GM10248 (cell line): ENCODE results near the gene PROSER2.

Experiments
- CTCF ChIA-PET: fragments of 300-600 bp; sonication (Branson Sonifier 250); formaldehyde crosslinking; extraction: SDS; loops from one replicate; lab custom pipeline; 2021; ENCODE audit warnings: antibody characterized with exemption; lab: Yijun Ruan, JAX
- POLR2A ChIA-PET: fragments of 350-650 bp; sonication (Branson Sonifier 250); formaldehyde crosslinking; extraction: SDS; loops from one replicate; lab custom pipeline; 2020; ENCODE audit warnings: antibody characterized with exemption; lab: Yijun Ruan, JAX
- DNase-seq: peaks from one replicate; pipeline ENCODE4 v3.0.0; 2012; ENCODE audit errors: extremely low spot score
- TF ChIP-seq, protein P1 (sequence below): IDR thresholded peaks from 2 replicates; pipeline ENCODE4 v1.5.1; 2012; ENCODE audit warnings: mild to moderate bottlenecking, low read depth; ENCODE audit errors: extremely low read depth, missing control alignments, control extremely low read depth

Gene PROSER2

DNA sequence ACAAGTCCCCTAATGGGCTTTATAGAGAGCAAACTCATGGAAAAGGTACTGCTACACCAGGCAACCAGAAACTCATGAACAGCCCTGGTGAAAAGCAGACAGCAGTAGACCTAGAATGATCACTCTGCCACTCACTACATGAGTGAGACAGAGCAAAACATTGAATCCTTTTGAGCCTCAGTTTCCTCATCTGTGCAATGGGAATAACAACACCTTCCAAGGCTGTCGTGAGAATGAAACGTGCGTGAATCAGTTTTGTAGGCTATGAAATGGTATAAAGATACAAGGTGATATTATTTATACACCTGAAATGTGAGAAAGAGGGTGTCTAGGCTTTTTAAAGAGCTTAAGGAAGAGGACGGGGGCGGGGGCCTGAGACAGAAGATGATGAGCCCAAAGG, 14.3 kb upstream of the PROSER2 start:
- ChIA-PET CTCF (interaction anchor here (1.4 kb wide), 1 partner anchor 10 kb away, joined by 4 read pairs; no protein-coding TSS in a partner anchor), POLR2A (no interaction called here)
- DNase-seq, result no peak
- TF ChIP-seq, protein P1, sequence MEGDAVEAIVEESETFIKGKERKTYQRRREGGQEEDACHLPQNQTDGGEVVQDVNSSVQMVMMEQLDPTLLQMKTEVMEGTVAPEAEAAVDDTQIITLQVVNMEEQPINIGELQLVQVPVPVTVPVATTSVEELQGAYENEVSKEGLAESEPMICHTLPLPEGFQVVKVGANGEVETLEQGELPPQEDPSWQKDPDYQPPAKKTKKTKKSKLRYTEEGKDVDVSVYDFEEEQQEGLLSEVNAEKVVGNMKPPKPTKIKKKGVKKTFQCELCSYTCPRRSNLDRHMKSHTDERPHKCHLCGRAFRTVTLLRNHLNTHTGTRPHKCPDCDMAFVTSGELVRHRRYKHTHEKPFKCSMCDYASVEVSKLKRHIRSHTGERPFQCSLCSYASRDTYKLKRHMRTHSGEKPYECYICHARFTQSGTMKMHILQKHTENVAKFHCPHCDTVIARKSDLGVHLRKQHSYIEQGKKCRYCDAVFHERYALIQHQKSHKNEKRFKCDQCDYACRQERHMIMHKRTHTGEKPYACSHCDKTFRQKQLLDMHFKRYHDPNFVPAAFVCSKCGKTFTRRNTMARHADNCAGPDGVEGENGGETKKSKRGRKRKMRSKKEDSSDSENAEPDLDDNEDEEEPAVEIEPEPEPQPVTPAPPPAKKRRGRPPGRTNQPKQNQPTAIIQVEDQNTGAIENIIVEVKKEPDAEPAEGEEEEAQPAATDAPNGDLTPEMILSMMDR, result no peak

DNA sequence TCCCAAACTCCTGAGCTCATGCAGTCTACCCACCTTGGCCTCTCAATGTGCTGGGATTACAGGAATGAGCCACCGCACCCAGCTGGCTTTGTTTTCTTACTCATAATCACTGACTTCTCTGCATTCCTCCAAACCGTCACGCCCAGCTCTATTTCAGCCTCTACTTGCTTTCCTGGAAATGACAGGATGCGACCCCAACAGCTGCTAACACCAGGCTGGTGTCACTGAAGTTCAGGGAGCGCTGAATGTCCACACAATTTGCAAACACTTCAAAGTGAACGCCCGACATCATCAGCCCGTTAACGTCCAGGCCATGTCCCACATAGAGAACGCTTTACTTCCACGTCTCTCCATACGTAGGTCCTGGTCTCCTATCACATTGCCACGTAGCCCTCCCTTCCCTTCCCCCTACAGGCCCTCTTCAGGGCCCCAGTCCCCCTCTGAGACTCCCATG, 12.8 kb upstream of the PROSER2 start:
- TF ChIP-seq, protein P1, result no peak
- DNase-seq, result no peak
- ChIA-PET POLR2A (no interaction called here), CTCF (interaction anchor here (1.6 to 2.2 kb wide), 2 partner anchors 8 to 10 kb away, joined by 3 to 9 read pairs; no protein-coding TSS in a partner anchor)

DNA sequence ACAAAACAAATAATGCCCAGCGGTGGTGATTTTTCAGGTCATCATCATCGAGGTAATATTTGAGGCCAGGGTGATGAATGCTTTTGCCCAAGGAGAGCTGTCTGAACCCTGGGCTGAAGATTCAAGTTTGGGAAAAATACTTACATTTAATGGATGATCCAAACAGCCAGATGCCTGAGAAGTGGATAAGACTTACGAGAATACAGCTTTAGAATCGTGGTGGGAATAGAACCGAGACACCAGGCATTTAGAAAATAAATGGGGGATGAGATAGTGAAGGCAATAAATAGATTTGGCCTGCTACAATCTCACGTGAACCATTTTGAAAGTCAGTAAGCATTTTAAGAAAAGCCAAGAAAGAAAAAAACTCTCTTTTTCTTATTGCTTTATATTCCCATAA, 12.2 kb upstream of the PROSER2 start:
- CTCF ChIA-PET, result interaction anchor here (1.6 to 2.2 kb wide), 2 partner anchors 9 kb away, joined by 3 to 9 read pairs; no protein-coding TSS in a partner anchor
- TF ChIP-seq, protein P1, result no peak
- DNase-seq, result no peak
- POLR2A ChIA-PET, result no interaction called here

DNA sequence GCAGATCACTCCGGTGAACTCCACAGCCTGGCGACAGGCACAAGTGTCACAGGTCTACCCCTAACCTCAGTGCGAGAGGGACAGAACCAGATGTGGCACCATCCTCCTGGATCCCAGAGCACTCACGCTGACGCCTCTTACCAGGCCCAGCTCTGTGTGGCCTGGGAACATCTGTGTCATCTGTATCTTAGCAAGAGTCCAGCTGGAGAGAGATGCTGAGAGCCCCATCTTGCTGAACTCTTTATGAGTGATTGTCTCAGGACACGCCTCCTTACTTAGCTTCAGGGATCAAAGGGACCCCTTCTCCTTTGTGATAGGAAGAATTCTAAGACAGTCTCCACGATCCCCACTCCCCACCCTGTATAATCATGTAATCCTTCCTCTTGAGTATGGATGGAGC, 10.0 kb upstream of the PROSER2 start:
- ChIA-PET POLR2A (interaction anchor here (1.0 kb wide), 1 partner anchor 38 kb away, joined by 3 read pairs; no protein-coding TSS in a partner anchor), CTCF (interaction anchor here (1.0 to 2.2 kb wide), 2 partner anchors 21 to 30 kb away, joined by 4 to 8 read pairs; no protein-coding TSS in a partner anchor)
- no peak for DNase-seq
- TF ChIP-seq, protein P1, result no peak

DNA sequence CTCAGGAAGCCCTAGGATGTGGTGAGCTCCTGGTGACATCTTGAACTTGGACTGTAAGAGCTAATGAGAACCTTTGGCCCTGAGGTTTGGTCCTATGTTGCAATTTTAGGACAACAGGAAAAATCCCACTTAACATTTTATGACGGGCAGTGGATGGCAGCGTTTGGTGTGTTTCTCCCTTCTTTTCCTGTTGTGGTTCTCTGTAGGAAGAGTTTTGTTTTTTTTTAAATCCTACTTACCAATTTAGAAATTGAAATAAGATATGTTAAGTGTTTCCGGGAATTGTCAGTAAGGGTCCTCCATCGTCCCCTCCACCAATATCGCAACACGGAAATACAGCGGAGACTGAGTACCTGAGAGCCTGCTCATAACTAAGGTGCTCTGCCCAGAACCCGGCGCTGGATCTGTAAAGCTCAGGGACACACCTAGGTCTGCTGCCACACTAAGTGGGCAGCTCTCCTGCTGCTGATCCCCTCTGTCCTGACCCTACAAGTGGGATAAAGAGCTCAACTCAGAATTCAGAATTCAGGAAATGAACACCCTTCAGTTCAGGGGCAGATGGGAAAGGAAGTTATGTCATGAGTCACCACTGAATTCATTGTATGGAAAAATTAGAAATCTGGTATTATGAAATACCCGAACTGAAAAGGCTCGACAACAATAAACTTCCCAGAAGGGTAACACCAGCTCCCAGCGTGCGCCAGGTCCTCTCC, 9.1 kb upstream of the PROSER2 start:
- ChIA-PET CTCF (interaction anchor here (1.0 to 2.2 kb wide), 2 partner anchors 22 to 31 kb away, joined by 4 to 8 read pairs; no protein-coding TSS in a partner anchor), POLR2A (no interaction called here)
- DNase-seq, result no peak
- TF ChIP-seq, protein P1, result no peak

DNA sequence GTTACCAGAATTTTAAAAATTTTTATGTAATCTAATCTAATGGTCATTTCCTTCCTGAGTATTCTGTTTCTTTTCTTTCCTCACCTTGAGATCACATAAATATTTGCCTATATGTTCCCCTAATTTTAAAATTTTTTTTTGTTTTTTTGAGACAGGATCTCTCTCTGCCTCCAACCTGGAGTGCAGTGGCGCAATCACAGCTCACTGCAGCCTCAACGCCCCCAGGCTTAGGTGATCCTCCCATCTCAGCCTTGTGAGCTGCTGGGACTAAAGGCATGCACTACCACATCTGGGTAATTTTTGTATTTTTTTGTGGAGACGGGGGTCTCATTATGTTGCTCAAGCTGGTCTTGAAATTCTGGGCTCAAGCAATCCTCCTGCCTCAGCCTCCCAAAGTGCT, 4.1 kb upstream of the PROSER2 start:
- TF ChIP-seq, protein P1, result no peak
- ChIA-PET POLR2A (no interaction called here), CTCF (interaction anchor here (0.6 to 3.1 kb wide), 14 partner anchors 8 to 1083 kb away, joined by 3 to 18 read pairs (median 5); no protein-coding TSS in a partner anchor)
- no peak for DNase-seq
